NOMO-1 treated with dmso at 0.1 percent for 144 hours (cell line): ENCODE results near the gene PLCZ1.

Source experiments
- DNase-seq: peaks from one replicate; lab custom pipeline; 2025; ENCODE audit not compliant: unreplicated experiment; lab: John Stamatoyannopoulos, UW

The PLCZ1 gene

GRCh38 chr12:18640321-18640955 lies 97.4 kb downstream of the PLCZ1 start:
- DNase-seq, result no peak

- DNase-seq, result no peak
Observed at GRCh38 chr12:18634382-18634781, 103.4 kb downstream of the PLCZ1 start.
